Measurements from ENCODE around the gene PRR35.

The PRR35 gene

GRCh38 chr16:586047-586644 lies 26.0 kb downstream of the PRR35 start:
- H3K27ac ChIP-seq (ENCODE audit: low read depth, low read length), result no peak overlapping the region

GRCh38 chr16:586645-587590 lies 26.7 kb downstream of the PRR35 start:
- Histone ChIP-seq H3K27ac (ENCODE audit: low read depth, low read length) (no peak overlapping the region), H3K4me1 (ENCODE audit: control insufficient read depth, insufficient read depth, low read length) (peaks cover 15% of the 10 kb centered on the region), H3K27me3 (ENCODE audit: control insufficient read depth, insufficient read depth, low read length) (peaks cover 4% of the 10 kb centered on the region), H3K36me3 (ENCODE audit: control insufficient read depth, insufficient read depth, low read length) (no peaks in the 10 kb centered on the region), H3K4me3 (ENCODE audit: low read length) (no peak overlapping the region), H3K9ac (ENCODE audit: low read length) (no peak overlapping the region)

More at GRCh38 chr16:586047-586644, 26.0 kb downstream of the PRR35 start:
- peaks cover 13% of the 10 kb centered on the region for H3K4me1 ChIP-seq (ENCODE audit: control insufficient read depth, insufficient read depth, low read length)
- no peak overlapping the region for H3K9ac ChIP-seq (ENCODE audit: low read length)
- no peaks in the 10 kb centered on the region for H3K36me3 ChIP-seq (ENCODE audit: control insufficient read depth, insufficient read depth, low read length)
- H3K4me3 ChIP-seq (ENCODE audit: low read length), result no peak overlapping the region
- peaks cover 4% of the 10 kb centered on the region for H3K27me3 ChIP-seq (ENCODE audit: control insufficient read depth, insufficient read depth, low read length)

DNA sequence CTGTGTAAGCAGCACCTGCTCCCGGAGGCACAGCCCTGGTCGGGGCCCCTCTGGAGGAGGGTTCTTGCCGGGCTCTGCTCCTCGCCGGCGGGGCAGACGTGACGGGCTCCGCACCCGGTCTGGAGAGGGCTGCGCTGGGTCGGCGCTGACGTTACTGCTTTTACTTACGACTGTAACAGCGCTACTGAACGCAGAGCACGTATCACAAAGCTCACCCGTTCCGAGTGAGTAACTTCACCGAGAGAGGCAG lies 28.4 kb downstream of the PRR35 start:
- H3K4me3 ChIP-seq (ENCODE audit: low read length), result peak overlapping the region; percentile 83
- peak overlapping the region; percentile 6 for H3K9ac ChIP-seq (ENCODE audit: low read length)
- peaks cover 4% of the 10 kb centered on the region for H3K27me3 ChIP-seq (ENCODE audit: control insufficient read depth, insufficient read depth, low read length)
- H3K4me1 ChIP-seq (ENCODE audit: control insufficient read depth, insufficient read depth, low read length), result peaks cover 15% of the 10 kb centered on the region
- H3K27ac ChIP-seq (ENCODE audit: low read depth, low read length), result peak overlapping the region; percentile 97
- H3K36me3 ChIP-seq (ENCODE audit: control insufficient read depth, insufficient read depth, low read length), result no peaks in the 10 kb centered on the region

DNA sequence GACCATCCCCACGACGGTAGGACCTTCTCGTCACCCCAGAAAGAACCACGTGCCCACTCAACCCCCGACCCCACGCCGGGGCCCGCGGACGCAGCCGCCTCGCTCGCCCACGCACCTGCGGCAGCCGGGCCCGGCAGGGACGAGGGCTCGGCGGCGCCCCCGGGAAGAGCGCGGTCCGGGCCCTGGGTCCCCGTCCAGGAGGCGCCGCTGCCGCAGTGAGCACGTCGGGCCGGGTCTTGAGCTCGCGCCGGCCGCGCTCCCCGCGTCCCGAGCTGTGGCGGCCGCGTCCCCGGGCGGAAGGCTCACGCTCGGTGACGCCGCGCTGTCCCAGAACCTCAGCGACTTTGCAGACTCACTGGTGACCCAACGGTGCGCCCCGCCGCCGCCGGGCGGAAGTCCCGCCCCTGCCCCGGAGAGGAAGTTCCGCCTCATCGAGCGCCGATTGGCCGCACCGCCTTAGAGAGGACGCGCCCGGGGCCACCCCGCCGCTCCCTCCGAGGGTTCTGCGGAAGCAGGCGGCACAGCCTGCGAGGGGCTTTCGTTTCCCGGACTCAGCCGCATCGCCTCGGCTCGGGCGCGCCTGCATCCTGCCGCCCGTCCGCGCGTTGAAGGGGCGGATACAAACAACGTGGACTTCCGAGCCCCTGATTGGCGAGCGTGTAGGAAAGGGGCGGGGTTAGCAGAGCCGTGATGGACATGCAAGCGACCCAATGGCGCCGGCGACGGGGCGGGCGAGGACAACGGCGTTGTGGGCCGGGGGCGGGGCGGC lies 28.9 kb downstream of the PRR35 start:
- peak overlapping the region; percentile 83 for H3K4me3 ChIP-seq (ENCODE audit: low read length)
- peak overlapping the region; percentile 97 for H3K27ac ChIP-seq (ENCODE audit: low read depth, low read length)
- H3K9ac ChIP-seq (ENCODE audit: low read length), result peak overlapping the region; percentile 6
- peaks cover 4% of the 10 kb centered on the region for H3K27me3 ChIP-seq (ENCODE audit: control insufficient read depth, insufficient read depth, low read length)
- peaks cover 15% of the 10 kb centered on the region for H3K4me1 ChIP-seq (ENCODE audit: control insufficient read depth, insufficient read depth, low read length)
- no peaks in the 10 kb centered on the region for H3K36me3 ChIP-seq (ENCODE audit: control insufficient read depth, insufficient read depth, low read length)

DNA sequence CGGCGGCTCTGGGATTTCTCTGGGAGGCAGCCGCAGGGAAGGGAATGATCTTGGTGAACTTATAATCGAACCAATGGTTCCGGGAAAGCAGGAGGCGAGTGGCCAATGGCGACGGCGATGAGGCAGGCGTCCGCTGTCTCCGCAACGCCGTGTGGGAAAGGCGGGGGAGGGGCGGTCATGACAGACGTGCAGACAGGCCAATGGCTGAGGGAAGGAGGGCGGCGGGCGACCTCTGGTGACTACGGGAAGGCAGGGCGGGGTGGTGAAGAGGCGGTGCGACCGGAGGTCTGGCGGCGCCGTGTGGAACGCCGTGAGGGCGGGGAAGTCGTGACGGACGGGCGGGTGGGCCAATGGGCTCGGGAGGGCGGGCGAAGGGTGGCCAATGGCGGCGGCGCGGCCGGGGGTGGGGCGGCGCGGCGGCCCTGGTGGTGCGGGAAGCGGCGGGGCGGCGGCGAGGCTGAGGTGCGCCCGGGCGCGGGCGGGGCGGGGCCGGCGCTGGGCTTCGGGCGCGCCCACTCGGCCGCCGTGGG lies 29.5 kb downstream of the PRR35 start, which contains the start of gene RAB40C:
RAB40C (plus strand) TSS at position 409 of the 530 bp plus-strand sequence. CDS start 226 bp downstream, outside the sequence.
- Histone ChIP-seq H3K36me3 (ENCODE audit: control insufficient read depth, insufficient read depth, low read length) (peaks cover 2% of the 10 kb centered on the region), H3K27ac (ENCODE audit: low read depth, low read length) (peak within 1 kb of the TSS; percentile 97), H3K4me1 (ENCODE audit: control insufficient read depth, insufficient read depth, low read length) (peaks cover 15% of the 10 kb centered on the region), H3K27me3 (ENCODE audit: control insufficient read depth, insufficient read depth, low read length) (peaks cover 4% of the 10 kb centered on the region), H3K9ac (ENCODE audit: low read length) (peak within 1 kb of the TSS; percentile 94), H3K4me3 (ENCODE audit: low read length) (peak within 1 kb of the TSS; percentile 90)

DNA sequence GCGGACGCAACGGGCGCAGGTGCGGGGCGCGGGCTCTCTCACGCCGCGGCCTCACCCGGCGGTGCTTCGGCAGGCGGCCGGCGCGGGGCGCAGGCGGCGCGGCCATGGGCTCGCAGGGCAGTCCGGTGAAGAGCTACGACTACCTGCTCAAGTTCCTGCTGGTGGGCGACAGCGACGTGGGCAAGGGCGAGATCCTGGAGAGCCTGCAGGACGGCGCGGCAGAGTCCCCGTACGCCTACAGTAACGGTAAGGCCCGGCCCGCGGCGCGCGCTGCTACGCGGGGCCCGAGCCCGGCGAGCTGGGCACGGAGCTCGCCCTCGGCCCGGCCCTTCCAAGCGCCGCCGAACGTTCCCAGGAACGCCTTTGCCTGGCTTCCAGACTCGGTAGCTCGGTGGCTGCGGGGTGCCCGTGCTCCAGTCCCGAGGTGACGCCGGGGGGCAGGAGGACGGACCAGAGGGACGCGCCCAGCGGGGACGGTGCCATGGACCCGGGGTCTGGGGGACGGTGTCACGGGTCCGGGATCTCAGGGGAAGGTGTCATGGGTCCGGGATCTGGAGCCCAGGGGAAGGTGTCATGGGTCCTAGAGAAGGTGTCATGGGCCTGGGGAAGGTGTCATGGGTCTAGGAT lies 30.1 kb downstream of the PRR35 start:
- peak overlapping the region; percentile 69 for H3K27ac ChIP-seq (ENCODE audit: low read depth, low read length)

GRCh38 chr16:590815-591200 lies 30.6 kb downstream of the PRR35 start:
- peak overlapping the region; percentile 69 for H3K27ac ChIP-seq (ENCODE audit: low read depth, low read length)

More for the DNA sequence above, 30.1 kb downstream of the PRR35 start:
- Histone ChIP-seq H3K9ac (ENCODE audit: low read length) (peak overlapping the region; percentile 94), H3K36me3 (ENCODE audit: control insufficient read depth, insufficient read depth, low read length) (peaks cover 2% of the 10 kb centered on the region), H3K27me3 (ENCODE audit: control insufficient read depth, insufficient read depth, low read length) (peaks cover 3% of the 10 kb centered on the region), H3K4me3 (ENCODE audit: low read length) (peak overlapping the region; percentile 90), H3K4me1 (ENCODE audit: control insufficient read depth, insufficient read depth, low read length) (peaks cover 15% of the 10 kb centered on the region)

GRCh38 chr16:591231-591630 lies 31.0 kb downstream of the PRR35 start:
- Histone ChIP-seq H3K4me1 (ENCODE audit: control insufficient read depth, insufficient read depth, low read length) (peaks cover 15% of the 10 kb centered on the region), H3K9ac (ENCODE audit: low read length) (peak overlapping the region; percentile 94), H3K27me3 (ENCODE audit: control insufficient read depth, insufficient read depth, low read length) (no peaks in the 10 kb centered on the region), H3K36me3 (ENCODE audit: control insufficient read depth, insufficient read depth, low read length) (peaks cover 2% of the 10 kb centered on the region), H3K27ac (ENCODE audit: low read depth, low read length) (no peak overlapping the region), H3K4me3 (ENCODE audit: low read length) (peak overlapping the region; percentile 90)

More at GRCh38 chr16:590815-591200, 30.6 kb downstream of the PRR35 start:
- Histone ChIP-seq H3K4me1 (ENCODE audit: control insufficient read depth, insufficient read depth, low read length) (peaks cover 15% of the 10 kb centered on the region), H3K36me3 (ENCODE audit: control insufficient read depth, insufficient read depth, low read length) (peaks cover 2% of the 10 kb centered on the region), H3K27me3 (ENCODE audit: control insufficient read depth, insufficient read depth, low read length) (no peaks in the 10 kb centered on the region), H3K4me3 (ENCODE audit: low read length) (peak overlapping the region; percentile 90), H3K9ac (ENCODE audit: low read length) (peak overlapping the region; percentile 94)

GRCh38 chr16:591892-592517 lies 31.8 kb downstream of the PRR35 start:
- Histone ChIP-seq H3K4me1 (ENCODE audit: control insufficient read depth, insufficient read depth, low read length) (peaks cover 15% of the 10 kb centered on the region), H3K36me3 (ENCODE audit: control insufficient read depth, insufficient read depth, low read length) (peaks cover 8% of the 10 kb centered on the region), H3K9ac (ENCODE audit: low read length) (peak overlapping the region; percentile 27), H3K4me3 (ENCODE audit: low read length) (peak overlapping the region; percentile 0), H3K27me3 (ENCODE audit: control insufficient read depth, insufficient read depth, low read length) (no peaks in the 10 kb centered on the region), H3K27ac (ENCODE audit: low read depth, low read length) (no peak overlapping the region)

- Histone ChIP-seq H3K27me3 (ENCODE audit: control insufficient read depth, insufficient read depth, low read length) (no peaks in the 10 kb centered on the region), H3K4me3 (ENCODE audit: low read length) (peak overlapping the region; percentile 21), H3K4me1 (ENCODE audit: control insufficient read depth, insufficient read depth, low read length) (peaks cover 15% of the 10 kb centered on the region), H3K36me3 (ENCODE audit: control insufficient read depth, insufficient read depth, low read length) (peaks cover 8% of the 10 kb centered on the region), H3K9ac (ENCODE audit: low read length) (peak overlapping the region; percentile 27), H3K27ac (ENCODE audit: low read depth, low read length) (no peak overlapping the region)
Observed at GRCh38 chr16:592518-593306, 32.5 kb downstream of the PRR35 start.

- no peak overlapping the region for H3K27ac ChIP-seq (ENCODE audit: low read depth, low read length)
- H3K9ac ChIP-seq (ENCODE audit: low read length), result no peak overlapping the region
- peaks cover 10% of the 10 kb centered on the region for H3K4me1 ChIP-seq (ENCODE audit: control insufficient read depth, insufficient read depth, low read length)
- no peak overlapping the region for H3K4me3 ChIP-seq (ENCODE audit: low read length)
- no peaks in the 10 kb centered on the region for H3K27me3 ChIP-seq (ENCODE audit: control insufficient read depth, insufficient read depth, low read length)
- peaks cover 8% of the 10 kb centered on the region for H3K36me3 ChIP-seq (ENCODE audit: control insufficient read depth, insufficient read depth, low read length)
Observed at GRCh38 chr16:593406-593805, 33.2 kb downstream of the PRR35 start.
